Calu3 (cell line): ENCODE measurements around the gene TMEM244. TPM values are rescaled to one million over a fixed set of nuclear protein-coding genes. Genes with fewer than 3 reads are reported as not detected.

Source experiments
- BruUV-seq: library from RNA; stranded (reverse); fragments of 400-500 nt; replicated peaks from 2 replicates; lab custom pipeline; 2021; lab: Mats Ljungman, UMichigan
- CTCF ChIA-PET: fragments of 300-600 bp; sonication (Branson Sonifier 250); formaldehyde crosslinking; loops from one replicate; lab custom pipeline; 2022; ENCODE audit warnings: antibody characterized with exemption; lab: Charles Lee
- DNase-seq: peaks from one replicate; pipeline ENCODE4 v3.0.0; 2022
- H3K27ac Mint-ChIP-seq: one replicate; pipeline ENCODE4 v1.8.0; 2022; ENCODE audit warnings: mixed read lengths; ENCODE audit not compliant: unreplicated experiment
- H3K27me3 Mint-ChIP-seq: one replicate; pipeline ENCODE4 v1.8.0; 2022; ENCODE audit warnings: mixed read lengths; ENCODE audit not compliant: unreplicated experiment
- H3K36me3 Mint-ChIP-seq: one replicate; pipeline ENCODE4 v1.8.0; 2022; ENCODE audit warnings: mild to moderate bottlenecking, moderate library complexity, mixed read lengths; ENCODE audit not compliant: insufficient read depth, unreplicated experiment
- H3K4me1 Mint-ChIP-seq: one replicate; pipeline ENCODE4 v1.8.0; 2022; ENCODE audit warnings: mild to moderate bottlenecking, low read depth, mixed read lengths; ENCODE audit not compliant: unreplicated experiment
- H3K4me3 Mint-ChIP-seq: one replicate; pipeline ENCODE4 v1.8.0; 2022; ENCODE audit warnings: mild to moderate bottlenecking, low read depth, moderate library complexity, mixed read lengths; ENCODE audit not compliant: unreplicated experiment
- H3K9me3 Mint-ChIP-seq: one replicate; pipeline ENCODE4 v1.8.0; 2022; ENCODE audit warnings: low read depth, mixed read lengths; ENCODE audit not compliant: unreplicated experiment
- intact Hi-C: fragments of 100-400 bp; cut with micrococcal nuclease; formaldehyde crosslinking; loops from one replicate; pipeline ENCODE4 v1.10.0; 2022; ENCODE audit not compliant: unreplicated experiment
- total RNA-seq: library from RNA; stranded (reverse); gene quantifications from 2 replicates; pipeline ENCODE4 v1.2.3, GENCODE V29; 2022
- TF ChIP-seq, protein P1 (sequence below): fragments of 200-600 bp; IDR thresholded peaks from one replicate; pipeline ENCODE4 v1.8.0; 2022; ENCODE audit warnings: antibody characterized with exemption; ENCODE audit not compliant: unreplicated experiment

Gene TMEM244
- total RNA-seq, 1 experiment from 2014 or later, result not detected

DNA sequence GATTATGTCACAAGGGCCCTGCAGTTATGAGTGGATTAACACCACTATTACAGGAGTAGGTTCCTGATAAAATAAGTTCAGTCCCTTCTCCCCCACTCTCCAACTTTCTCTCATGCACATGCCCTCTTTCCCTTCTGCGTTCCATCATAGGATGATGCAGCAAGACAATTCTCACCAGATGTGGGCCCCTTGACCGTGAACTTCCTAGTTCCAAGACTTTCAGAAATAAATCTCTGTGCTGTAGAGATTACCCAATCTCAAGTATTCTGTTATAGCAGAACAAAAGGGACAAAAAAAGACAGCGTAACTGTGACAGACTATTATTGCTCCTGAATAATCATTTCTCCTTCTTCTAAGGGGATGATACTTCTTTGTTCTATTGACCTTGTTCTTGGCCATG is 33.8 kb upstream of the TMEM244 start:
- peaks cover 8% of the 10 kb centered on the region for H3K4me1 Mint-ChIP-seq
- no peak overlapping the region for H3K4me3 Mint-ChIP-seq
- no peaks in the 10 kb centered on the region for H3K27me3 Mint-ChIP-seq
- no peaks in the 10 kb centered on the region for H3K36me3 Mint-ChIP-seq
- intact Hi-C loops, result no loop called here
- H3K9me3 Mint-ChIP-seq, result no peaks in the 10 kb centered on the region
- BruUV-seq, result no TSS peak
- DNase-seq, result no peak
- no peak overlapping the region for H3K27ac Mint-ChIP-seq
- CTCF ChIA-PET, result no interaction called here
- TF ChIP-seq, protein P1, sequence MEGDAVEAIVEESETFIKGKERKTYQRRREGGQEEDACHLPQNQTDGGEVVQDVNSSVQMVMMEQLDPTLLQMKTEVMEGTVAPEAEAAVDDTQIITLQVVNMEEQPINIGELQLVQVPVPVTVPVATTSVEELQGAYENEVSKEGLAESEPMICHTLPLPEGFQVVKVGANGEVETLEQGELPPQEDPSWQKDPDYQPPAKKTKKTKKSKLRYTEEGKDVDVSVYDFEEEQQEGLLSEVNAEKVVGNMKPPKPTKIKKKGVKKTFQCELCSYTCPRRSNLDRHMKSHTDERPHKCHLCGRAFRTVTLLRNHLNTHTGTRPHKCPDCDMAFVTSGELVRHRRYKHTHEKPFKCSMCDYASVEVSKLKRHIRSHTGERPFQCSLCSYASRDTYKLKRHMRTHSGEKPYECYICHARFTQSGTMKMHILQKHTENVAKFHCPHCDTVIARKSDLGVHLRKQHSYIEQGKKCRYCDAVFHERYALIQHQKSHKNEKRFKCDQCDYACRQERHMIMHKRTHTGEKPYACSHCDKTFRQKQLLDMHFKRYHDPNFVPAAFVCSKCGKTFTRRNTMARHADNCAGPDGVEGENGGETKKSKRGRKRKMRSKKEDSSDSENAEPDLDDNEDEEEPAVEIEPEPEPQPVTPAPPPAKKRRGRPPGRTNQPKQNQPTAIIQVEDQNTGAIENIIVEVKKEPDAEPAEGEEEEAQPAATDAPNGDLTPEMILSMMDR, result no peak

DNA sequence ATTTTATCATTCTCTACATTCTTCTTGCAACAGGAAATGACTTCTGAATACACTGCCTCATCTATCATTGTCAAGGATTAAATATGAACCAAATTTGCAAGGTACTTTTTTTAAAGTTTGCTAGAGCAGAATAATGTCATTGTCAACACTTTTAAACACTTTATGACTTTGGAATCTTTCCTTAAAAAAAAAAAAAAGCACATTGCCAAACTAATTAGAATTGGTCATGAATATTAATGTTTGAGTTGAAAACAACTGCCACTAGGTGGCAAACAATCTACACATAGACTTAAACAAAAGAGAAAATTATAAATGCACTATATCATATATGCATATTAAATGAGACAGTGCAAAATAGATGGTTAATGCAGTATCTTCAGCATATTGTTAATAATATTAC is 32.5 kb upstream of the TMEM244 start:
- Mint-ChIP-seq H3K36me3 (no peaks in the 10 kb centered on the region), H3K27ac (no peak overlapping the region), H3K4me1 (peaks cover 10% of the 10 kb centered on the region), H3K27me3 (no peaks in the 10 kb centered on the region), H3K4me3 (no peak overlapping the region), H3K9me3 (no peaks in the 10 kb centered on the region)
- DNase-seq, result no peak
- TF ChIP-seq, protein P1, result peak; percentile 32
- CTCF ChIA-PET, result no interaction called here
- BruUV-seq, result no TSS peak
- intact Hi-C loops, result loop anchor here (1.0 kb wide), 2 partner anchors 42 to 128 kb away; no protein-coding TSS in a partner anchor

DNA sequence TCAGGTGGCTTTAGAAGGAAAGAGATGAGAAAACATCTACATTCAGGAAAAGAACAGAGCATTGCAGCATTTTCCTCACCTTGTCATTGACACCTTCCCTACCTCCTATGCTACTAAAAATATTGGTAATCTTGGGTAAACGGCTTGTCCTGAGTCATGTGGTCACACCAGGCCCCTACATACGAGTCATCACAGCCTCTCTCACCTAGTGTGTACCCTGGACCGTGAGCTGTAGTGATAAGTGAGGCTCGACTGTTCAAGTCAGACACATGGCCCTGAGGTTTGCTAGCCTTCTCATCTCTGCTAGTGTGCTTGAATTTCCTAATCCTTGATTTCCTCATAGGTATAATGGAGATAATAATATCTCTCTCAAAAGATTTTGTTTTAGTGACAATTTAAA is 29.6 kb upstream of the TMEM244 start:
- no peaks in the 10 kb centered on the region for H3K9me3 Mint-ChIP-seq
- TF ChIP-seq, protein P1, result no peak
- intact Hi-C loops, result no loop called here
- DNase-seq, result no peak
- no peaks in the 10 kb centered on the region for H3K36me3 Mint-ChIP-seq
- no peak overlapping the region for H3K27ac Mint-ChIP-seq
- CTCF ChIA-PET, result no interaction called here
- H3K27me3 Mint-ChIP-seq, result no peaks in the 10 kb centered on the region
- no TSS peak for BruUV-seq
- H3K4me3 Mint-ChIP-seq, result no peak overlapping the region
- H3K4me1 Mint-ChIP-seq, result peaks cover 10% of the 10 kb centered on the region

- H3K27me3 Mint-ChIP-seq, result no peaks in the 10 kb centered on the region
- no peaks in the 10 kb centered on the region for H3K9me3 Mint-ChIP-seq
- H3K36me3 Mint-ChIP-seq, result no peaks in the 10 kb centered on the region
- peaks cover 10% of the 10 kb centered on the region for H3K4me1 Mint-ChIP-seq
- intact Hi-C loops, result no loop called here
- TF ChIP-seq, protein P1, result no peak
- no peak for DNase-seq
- no peak overlapping the region for H3K4me3 Mint-ChIP-seq
- CTCF ChIA-PET, result interaction anchor here (0.8 kb wide), 1 partner anchor 391 kb away, joined by 3 read pairs; no protein-coding TSS in a partner anchor
- H3K27ac Mint-ChIP-seq, result no peak overlapping the region
- no TSS peak for BruUV-seq
Measured at GRCh38 chr6:129890164-129890563, 29.0 kb upstream of the TMEM244 start.
